HG03064 (cell line): Measurements from ENCODE around the gene RET.

Source experiments
- ATAC-seq: cut with Tn5 transposase; IDR thresholded peaks from one replicate; pipeline ENCODE4 v1.9.1; 2021; ENCODE audit warnings: low read depth; ENCODE audit not compliant: unreplicated experiment

RET gene

DNA sequence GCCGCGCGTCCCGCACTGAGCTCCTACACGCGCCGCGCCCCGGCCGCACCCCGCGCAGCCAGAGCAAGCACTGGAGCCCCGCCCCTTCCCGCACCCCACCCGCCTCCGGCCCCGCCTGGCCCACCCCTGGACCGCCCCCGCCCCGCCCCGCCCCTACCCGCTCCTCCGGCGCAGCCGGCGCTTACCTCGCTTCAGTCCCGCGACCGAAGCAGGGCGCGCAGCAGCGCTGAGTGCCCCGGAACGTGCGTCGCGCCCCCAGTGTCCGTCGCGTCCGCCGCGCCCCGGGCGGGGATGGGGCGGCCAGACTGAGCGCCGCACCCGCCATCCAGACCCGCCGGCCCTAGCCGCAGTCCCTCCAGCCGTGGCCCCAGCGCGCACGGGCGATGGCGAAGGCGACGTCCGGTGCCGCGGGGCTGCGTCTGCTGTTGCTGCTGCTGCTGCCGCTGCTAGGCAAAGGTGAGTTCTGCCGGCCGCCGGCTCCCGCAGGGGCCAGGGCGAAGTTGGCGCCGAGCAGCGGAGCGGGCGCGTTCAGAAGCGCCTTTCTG is at the start of gene RET:
Gene RET, plus strand, starts transcription at position 194 of the 545 bp plus-strand sequence. Its CDS starts 190 bp downstream, at position 384.
- ATAC-seq: no peak

DNA sequence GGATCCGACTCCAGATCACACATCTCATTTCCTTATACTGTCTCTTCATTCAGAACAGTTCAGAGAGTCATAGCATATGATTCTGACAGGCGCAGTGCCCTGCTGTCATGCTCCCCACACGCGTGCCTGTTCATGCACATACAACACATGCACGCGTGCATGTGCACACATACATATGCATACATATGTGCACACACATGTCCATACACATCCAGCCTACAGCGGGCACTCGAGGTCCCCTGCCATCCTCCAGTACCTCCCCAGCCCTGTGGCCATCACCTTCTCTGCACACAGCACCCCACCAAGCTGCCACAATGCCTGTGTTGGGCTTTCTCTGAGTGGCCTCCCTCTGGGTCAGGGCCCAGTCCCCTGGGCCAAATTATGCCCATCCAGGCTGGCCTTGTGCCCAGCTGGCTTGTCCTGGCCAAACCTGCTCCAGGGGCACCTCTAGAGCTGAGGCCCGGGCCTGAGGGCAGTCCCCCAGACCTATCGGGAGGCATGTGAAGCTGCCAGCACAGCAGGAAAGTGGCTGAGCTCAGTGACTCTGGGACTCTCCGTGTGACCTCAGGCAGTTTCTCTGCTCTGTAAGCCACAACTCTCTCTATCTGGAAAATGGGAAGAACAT is 49.4 kb upstream of the RET start:
- no peak for ATAC-seq

DNA sequence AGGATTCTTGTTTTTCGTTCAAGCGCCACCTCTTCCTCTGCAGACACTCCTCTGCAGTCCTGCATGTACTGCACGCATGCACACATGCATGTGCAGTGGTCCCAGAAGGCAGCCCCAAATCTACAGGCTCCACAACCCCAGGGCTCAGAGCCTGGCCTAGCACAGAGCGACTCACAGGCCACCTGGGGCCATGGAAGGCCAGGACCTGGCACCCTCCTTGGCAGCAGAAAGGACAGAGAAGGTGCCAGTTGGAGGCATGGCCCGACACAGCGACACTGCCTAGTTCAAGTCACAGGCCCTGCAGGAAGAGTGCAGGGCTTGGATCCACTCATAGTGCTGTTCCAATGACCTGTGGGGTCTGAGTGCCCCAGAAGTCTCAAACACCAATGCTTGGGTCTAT is 48.7 kb upstream of the RET start:
- ATAC-seq: no peak

DNA sequence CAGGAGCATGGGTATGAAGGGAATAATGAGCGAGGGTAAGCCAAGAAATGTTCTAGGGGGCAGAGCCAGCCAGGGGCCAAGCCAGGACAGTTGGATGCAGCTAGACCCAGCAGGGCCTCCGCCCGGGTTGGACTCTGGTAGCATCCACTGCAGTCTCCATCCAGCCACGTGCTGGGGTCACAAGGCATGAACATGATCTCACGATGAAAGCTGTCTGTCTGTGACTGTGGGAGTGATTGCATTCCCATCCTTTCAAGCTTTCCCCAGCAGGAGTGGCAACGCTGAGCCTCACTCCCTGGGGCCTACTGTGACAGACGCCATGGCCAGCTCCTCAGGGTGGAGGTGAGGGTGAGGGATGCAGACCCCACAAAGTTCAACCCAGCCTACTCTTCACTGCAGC is 47.8 kb upstream of the RET start:
- ATAC-seq: no peak

DNA sequence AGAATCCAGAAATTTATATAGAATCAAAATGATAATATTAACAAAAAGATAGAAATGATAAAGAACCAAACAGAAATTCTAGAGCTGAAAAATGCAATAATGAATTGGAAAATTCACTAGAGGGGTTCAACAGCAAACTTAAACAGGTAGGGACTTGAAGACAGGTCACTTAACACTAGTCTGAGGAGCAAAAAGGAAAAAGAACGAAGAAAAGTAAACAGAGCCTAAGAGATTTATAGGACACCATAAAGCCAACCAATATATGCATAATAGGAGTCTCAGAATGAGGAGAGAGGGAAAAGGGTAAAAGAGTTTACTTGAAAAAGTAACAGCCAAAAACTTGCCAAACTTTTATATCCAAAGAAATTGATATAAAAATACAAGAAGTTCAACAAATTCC is 44.3 kb upstream of the RET start:
- ATAC-seq: no peak

DNA sequence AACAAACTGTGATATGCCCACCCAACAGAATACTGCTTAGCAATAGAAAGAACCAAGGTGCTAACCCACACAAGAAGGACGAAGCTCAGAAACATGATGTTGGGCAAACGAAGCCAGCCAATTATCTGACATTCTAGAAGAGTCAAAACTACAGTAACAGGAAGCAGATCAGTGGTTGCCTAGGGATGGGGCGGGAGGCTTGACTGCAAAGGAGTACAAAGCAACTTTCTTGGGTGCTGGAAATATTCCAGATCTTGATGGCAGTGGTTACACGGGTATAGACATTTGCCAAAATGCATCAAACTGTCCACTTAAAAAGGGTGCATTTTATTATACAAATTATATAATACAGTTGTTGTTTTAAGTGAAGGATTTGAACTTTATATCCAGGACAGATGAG is 41.1 kb upstream of the RET start:
- no peak for ATAC-seq

DNA sequence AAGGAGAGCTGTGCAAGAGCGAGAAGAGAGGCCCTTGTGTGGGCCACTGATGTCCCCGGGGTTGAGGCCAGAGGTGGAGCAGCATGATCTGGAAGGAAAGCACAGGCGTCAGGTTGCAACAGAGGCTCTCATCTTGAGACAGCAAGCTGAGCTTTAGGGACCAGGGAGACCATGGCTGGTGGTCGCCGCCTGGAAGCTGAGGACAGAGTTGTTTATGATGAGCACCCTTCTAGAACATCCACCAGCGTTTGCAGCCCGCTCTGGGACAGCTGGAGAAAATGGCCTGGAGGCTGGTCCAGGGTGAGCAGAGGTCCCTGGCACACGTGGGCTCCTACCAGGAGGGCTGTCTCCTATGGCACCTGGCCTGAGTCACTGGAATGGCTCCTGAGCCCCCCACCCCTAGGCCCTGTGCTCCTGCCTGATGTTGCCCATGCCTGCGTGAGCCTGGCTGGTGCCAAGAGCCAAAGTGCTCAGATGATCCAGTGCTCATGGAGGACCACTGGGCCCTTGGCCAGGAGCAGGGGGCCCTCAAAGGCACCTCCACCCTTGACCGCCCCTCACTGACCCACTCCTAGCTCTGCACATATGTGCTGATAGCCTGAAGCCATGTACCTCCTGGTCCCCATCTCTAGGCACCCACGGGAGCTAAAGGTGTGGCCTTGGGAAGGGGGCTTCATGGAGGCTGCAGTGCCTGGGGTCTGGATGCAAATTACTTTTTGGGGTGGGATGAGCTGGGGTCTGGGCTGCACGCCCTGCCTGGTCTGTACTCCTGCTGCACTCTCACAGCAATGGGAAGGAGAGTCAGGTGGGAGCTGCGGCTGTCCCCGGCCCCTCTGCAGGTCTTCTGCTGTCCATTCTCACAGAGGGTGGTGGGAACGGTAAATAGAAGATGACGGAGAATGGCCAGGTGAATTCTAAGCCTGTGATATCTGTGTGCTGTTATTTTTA is 40.1 kb upstream of the RET start:
- no peak for ATAC-seq

DNA sequence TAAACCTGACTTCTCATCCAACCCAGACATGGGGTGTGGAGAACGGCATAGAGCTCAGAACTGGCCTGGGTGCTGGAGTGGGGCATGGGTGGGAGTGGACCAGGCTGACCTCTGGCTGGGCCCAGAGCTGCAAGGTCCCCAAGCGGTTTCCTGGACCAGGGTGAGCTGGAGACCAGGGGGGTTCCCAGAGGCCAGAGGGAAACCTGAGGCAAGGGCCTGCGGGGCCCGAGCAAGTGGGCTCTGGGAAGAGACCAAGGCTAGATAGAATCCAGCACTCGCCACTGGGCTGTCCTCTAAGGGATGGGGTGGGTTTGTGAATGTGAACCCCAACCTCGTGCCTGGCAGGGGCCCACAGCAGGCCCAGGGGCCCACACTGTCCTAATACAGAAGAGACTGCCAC is 39.4 kb upstream of the RET start:
- no peak for ATAC-seq

DNA sequence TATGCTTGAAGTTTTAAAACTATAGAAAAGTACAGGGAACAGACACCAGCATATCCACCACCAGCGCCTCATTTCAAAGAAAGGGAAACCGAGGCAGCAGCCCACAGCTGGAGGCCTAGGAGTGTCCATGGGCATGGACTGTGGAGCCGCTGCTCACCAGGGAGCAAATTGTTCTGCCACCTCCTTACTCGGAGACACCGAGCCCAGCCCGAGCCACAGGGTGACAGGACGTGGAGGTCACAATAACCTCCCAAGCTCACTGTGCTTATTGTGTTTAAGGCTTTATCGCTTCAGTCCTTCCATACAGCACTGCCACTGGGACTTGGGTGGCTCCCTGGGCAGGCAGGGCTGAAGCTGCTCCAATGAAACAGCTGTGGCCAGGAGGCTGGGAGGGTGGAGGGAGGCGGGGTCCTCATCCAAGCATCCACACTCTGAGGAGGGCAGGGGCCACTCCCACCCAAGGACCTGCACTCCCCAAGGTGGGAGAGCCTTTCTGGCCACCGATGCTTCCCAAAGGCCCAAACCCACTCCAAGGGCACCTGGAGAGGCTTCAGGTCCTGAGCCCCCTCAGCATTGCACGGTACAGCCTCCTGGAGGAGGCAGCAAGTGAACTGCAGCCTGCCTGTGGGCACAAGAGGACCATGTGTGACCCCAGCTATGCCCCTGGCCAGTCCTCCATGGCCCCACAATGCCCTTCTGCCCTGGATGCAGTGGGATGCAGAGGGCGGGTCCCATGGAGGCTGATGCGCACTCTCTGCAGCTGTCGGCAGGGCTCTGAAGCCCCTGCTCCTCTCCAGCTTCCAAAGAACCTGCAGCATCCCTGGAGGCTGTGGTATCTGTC is 38.7 kb upstream of the RET start:
- ATAC-seq: no peak

DNA sequence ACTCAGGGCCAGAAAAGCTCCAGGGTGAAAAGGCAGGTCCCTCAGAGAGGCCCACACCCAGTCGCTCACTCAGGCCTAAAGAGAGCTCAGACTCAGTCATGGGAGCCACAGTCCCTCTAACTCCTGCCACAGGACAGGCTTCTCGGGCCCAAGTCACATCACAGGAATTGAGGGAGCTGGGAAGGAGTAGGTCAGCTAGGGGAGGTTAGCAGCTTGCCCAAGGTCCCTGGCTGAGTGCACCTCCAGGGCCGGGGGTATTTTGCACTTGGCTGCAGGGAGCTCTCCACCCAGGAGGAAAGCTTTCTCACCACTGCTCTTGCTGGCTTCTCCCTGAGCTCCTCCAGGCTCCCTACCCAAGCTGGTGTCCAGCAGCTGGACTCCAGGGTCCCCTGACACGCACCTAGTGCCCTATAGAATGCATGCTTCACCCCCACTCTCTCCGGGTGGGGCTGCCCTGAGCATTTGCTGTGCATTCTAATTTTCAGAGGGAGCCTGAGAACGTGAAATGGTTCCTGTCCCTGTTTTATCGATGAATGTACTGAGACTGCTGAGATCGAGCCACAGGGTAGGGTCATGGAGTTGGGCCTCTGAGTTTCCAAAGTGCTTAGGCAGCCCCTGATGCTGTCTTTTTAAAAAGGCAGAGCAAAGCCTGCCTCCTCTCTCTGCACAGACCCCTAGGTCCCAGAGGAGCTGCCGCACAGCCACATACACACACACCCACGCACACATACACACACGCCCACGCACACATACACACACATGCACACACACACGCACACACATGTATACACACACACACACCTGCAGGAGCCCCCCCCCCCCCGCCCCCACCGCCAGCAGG is 37.9 kb upstream of the RET start:
- no peak for ATAC-seq

DNA sequence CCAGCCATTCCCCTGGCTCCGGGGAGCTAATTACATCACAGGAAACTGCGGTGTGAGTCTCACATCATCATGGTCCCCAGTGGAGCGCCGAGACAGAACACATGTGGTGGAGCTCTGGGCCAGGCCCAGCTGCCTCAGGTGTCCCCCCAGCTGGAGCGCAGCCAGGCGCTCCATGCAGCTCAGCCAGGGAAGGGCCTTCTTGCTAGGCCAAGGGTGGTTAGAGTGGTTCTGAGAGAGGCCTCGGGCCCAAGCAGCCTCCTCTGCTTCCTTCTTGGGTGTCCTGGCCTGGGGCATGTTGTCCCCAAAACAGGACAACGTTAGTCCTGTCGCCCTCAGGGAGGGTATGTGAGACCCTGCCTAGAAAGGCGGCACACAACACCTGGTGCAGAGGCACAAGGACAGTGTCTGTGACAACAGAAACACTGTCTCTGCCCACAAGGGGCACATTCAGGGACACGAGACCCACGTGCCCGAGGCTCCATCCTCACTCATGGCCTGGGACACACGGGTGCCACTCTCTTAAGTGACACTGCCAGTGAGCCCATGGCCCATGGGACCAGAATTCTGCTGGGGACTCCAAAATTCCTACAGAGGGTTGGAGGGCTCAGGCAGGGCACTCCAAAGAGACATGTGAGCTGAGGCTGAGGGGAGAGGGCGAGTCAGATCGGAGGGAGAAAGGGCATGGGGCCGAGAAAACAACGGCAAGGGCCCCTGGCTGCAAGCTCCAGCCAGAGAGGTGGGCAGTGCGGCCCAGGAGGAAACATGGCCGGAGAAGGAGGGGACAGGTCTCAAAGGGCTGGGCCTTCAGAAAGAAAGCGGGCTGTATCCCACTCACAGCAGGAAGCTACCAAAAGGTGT is 37.0 kb upstream of the RET start:
- ATAC-seq: no peak

DNA sequence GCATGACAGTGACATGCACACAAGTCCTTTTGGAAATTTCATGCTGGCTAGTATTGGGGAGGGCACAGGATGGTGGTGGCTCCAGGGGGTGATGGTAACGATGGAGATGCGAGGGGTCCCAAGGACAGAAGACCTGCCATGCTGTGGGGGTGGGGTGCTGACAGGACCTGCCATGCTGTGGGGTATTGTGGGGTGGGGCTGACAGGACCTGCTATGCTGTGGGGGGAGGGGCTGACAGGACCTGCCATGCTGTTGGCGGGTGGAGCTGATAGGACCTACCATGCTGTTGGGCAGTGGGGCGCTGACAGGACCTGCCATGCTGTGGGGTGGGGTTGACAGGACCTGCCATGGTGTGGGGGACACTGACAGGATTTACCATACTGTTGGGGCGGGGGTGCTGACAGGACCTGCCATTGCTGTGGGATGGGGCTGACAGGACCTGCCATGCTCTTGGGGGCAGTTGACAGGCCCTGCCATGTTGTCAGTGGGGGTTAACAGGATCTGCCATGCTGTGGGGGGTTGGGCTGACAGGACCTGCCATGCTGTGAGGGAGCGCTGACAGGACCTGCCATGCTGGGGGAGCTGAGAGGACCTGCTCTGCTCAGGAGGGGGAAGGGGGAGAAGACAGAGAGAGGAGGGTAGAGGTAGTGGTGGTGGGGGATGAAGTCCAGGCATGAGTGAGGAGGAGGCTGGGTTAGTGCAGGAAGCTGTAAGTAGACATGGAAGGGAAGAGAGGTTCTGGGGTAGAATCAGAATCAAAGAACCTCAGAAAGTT is 36.2 kb upstream of the RET start:
- ATAC-seq: no peak

DNA sequence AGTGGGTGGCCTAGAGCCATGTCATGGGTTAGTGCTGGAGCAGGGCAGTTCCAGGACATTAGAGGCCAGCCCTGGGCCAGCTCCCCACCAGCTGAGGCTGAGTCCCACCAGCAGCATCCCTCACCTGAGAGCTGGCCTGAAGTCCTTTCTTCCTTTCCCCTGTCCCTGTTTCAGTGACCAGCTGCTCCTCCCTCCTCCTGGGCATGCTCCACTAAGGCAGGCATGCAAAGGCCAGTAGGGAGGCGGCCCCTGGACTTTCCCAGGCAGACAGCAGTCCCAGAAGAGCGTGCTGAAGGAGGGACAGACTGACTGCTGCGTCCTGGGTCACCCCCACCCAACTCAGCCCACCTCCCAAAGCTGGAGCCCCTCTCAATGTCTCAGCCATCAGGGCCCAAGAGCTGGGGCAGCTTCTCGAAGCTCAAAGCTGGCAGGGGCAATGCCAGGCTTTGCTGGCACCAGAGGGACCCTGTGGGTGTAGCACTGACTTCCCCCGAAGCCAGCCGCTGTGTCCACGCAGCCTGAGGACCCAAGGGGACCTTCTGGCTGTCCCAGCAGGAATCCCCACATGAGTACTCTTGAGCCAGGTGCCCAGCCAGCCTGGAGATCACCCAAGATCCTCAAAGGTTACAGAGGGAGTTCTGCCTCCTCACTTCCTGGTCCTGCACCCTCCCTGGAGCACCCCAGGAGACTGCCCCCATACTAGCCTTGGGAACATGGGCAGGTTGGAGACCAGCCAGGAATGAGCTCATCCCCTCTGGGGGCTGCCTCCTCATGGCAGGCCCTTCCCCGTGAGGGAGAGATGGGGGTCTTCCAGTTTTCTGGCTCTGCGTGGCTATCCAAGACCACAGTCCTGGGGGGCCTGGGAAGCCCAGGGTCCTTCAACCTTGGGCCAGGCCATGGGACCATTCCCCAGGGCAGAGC is 35.2 kb upstream of the RET start:
- ATAC-seq: no peak

DNA sequence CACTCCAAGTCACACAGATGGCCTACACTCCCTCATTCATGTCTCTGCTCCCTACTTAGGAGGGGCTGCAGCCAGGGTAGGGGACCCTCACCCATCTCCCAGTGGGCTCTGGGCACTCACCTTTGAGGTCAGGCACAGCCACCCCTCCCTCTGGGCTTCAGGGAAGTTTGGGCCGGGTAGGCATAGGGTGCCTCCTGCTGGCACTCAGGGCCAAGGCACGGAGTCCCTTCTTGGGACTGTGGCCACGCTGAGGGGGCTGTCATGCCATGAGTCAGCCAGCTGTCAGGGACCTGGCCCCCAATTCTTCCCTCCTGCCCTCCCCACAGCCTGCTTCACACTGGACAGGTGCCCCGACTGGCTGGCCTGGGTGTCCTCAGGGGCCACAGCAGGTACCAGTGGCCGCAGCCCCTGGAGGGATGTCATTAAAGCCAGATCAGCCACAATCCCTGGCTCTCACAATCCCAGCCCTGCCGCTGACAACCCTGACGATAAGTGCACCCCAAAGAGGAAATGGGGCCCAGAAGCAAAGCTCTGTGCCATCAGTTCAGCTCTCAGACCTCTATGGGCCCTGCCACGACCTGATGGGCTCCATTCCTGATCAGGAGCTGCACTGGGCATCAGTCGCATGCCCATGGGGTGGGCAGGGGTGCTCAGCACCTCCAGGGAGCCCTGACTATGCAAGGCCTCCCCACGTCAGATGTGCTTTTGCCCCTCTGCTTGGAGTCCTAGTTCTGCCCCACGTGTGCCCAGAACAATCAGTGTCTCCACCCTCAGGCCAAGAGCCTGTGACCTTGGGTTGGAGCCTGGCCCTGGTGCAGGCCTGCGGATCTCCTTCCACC is 34.1 kb upstream of the RET start:
- no peak for ATAC-seq

DNA sequence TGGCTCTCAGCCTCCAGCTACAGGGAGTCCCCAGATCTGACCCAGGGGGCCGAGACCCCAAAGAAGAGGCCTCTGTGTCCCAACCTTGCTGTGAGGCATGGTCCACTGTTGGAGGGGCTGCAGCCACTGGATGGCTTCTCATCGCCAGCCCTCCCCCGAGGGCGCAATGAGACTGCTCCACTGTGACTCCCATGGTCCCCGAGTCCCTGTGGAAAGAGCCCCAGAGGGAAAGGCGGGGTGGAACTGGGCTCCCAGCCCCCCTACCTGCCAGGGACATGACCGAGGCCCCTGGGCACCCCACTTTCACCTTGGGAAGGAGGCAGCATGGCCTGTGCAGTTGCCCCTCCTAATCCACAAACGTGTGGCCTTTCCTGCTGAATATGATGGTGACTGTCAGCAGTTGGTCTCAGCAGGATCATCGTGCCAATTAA is 33.5 kb upstream of the RET start:
- no peak for ATAC-seq

DNA sequence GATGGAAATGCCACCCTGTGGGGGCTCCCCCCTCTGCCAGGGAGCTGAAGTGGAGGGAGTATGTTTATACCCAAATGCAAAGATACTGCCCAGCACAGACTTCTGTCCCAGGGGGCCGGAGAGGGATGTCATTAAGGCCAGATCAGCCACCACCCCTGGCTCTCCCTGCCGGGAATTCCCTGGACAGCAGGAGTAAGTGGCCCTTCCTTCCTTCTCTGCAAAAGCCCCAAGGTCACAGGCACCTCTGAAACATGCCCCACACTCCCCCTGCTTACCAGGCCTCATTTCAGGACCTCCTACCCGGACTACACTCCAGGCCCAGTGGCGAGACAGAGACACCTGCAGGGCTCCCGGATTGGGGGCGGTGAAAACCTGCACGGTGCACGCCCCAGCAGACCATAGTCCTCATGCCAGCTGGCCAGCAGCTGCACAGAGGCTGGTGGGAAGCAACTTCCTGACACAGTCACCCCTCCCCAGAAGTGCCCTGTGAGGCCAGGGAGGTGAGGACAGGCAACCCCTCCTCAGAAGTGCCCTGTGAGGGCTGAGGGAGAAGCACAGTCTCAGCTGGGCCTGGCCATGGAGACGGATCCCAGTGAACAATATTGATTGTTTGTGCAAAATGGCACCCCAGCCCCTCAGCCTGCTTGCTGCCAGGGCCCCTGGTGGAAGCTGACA is 33.0 kb upstream of the RET start:
- ATAC-seq: no peak
